MM.1S (cell line): ENCODE data around the gene FAM20C.

ENCODE experiments used
- DNase-seq: peaks from one replicate; pipeline ENCODE4 v3.0.0-alpha.2; 2015
- H2AFZ ChIP-seq: fragments of 300-600 bp; sonication (generic); 2 replicates; pipeline ENCODE4 v1.6.0; 2016; ENCODE audit warnings: antibody characterized with exemption, low read length
- H3F3A ChIP-seq: fragments of 300-600 bp; sonication (generic); 2 replicates; pipeline ENCODE4 v1.6.1; 2016; ENCODE audit warnings: mild to moderate bottlenecking, antibody characterized with exemption, low read length, moderate library complexity, mixed read lengths; ENCODE audit not compliant: insufficient read depth
- H3K27ac ChIP-seq: fragments of 300-600 bp; sonication (generic); 2 replicates; pipeline ENCODE4 v1.5.1; 2016; ENCODE audit warnings: mild to moderate bottlenecking, low read length
- H3K27me3 ChIP-seq: fragments of 300-600 bp; sonication (generic); replicated peaks from 2 replicates; pipeline ENCODE4 v1.6.0; 2016; ENCODE audit warnings: low read length; ENCODE audit not compliant: insufficient read depth
- H3K36me3 ChIP-seq: fragments of 300-600 bp; sonication (generic); replicated peaks from 2 replicates; pipeline ENCODE4 v1.6.1; 2016; ENCODE audit warnings: mild to moderate bottlenecking, low read length, mixed read lengths; ENCODE audit not compliant: insufficient read depth
- H3K4me1 ChIP-seq: fragments of 300-600 bp; sonication (generic); 2 replicates; pipeline ENCODE4 v1.6.1; 2016; ENCODE audit warnings: low read length, mixed read lengths
- H3K4me2 ChIP-seq: fragments of 300-600 bp; sonication (generic); 2 replicates; pipeline ENCODE4 v1.6.0; 2016; ENCODE audit warnings: low read depth, low read length
- H3K4me3 ChIP-seq: fragments of 300-600 bp; sonication (generic); 2 replicates; pipeline ENCODE4 v1.5.1; 2016; ENCODE audit warnings: low read length, mixed read lengths
- H3K79me2 ChIP-seq: fragments of 300-600 bp; sonication (generic); 2 replicates; pipeline ENCODE4 v1.6.1; 2016; ENCODE audit warnings: mixed run types, low read length, mixed read lengths
- H3K9ac ChIP-seq: fragments of 300-600 bp; sonication (generic); 2 replicates; pipeline ENCODE4 v1.6.1; 2016; ENCODE audit warnings: low read length, mixed read lengths
- H3K9me2 ChIP-seq: fragments of 300-600 bp; sonication (generic); replicated peaks from 2 replicates; pipeline ENCODE4 v1.6.1; 2016; ENCODE audit warnings: mild to moderate bottlenecking, low read length, mixed read lengths; ENCODE audit not compliant: insufficient read depth
- H3K9me3 ChIP-seq: fragments of 300-600 bp; sonication (generic); replicated peaks from 2 replicates; pipeline ENCODE4 v1.6.1; 2016; ENCODE audit warnings: mild to moderate bottlenecking, low read length, mixed read lengths; ENCODE audit not compliant: insufficient read depth
- H4K20me1 ChIP-seq: fragments of 300-600 bp; sonication (generic); 2 replicates; pipeline ENCODE4 v1.6.1; 2016; ENCODE audit warnings: mild to moderate bottlenecking, low read length, moderate library complexity, mixed read lengths; ENCODE audit not compliant: insufficient read depth
- CTCF ChIP-seq: fragments of 300-600 bp; sonication (generic); IDR thresholded peaks from 2 replicates; pipeline ENCODE4 v1.5.1; 2016; ENCODE audit warnings: antibody characterized with exemption, low read length, mixed read lengths
- EZH2 ChIP-seq: fragments of 300-600 bp; sonication (generic); optimal IDR thresholded peaks from 2 replicates; pipeline ENCODE3; 2017; ENCODE audit warnings: low read depth, mild to moderate bottlenecking, antibody characterized with exemption, low read length, mixed read lengths
- EZH2phosphoT487 ChIP-seq: fragments of 300-600 bp; sonication (generic); IDR thresholded peaks from 2 replicates; pipeline ENCODE4 v1.6.1; 2018; ENCODE audit warnings: antibody characterized with exemption, low read length

FAM20C gene

GRCh38 chr7:223118-223800 lies 30.9 kb downstream of the FAM20C start:
- TF ChIP-seq CTCF (no peak), EZH2phosphoT487 (no peak), EZH2 (no peak)
- Histone ChIP-seq H3K79me2 (no peaks in the 10 kb centered on the region), H3K9ac (no peak overlapping the region), H3K27ac (no peak overlapping the region), H4K20me1 (no peaks in the 10 kb centered on the region), H3K4me3 (no peak overlapping the region), H2AFZ (no peak overlapping the region), H3K4me2 (no peak overlapping the region), H3K4me1 (no peaks in the 10 kb centered on the region), H3K9me2 (no peaks in the 10 kb centered on the region), H3K36me3 (no peaks in the 10 kb centered on the region), H3K9me3 (no peaks in the 10 kb centered on the region), H3F3A (no peaks in the 10 kb centered on the region), H3K27me3 (no peaks in the 10 kb centered on the region)
- no peak for DNase-seq

GRCh38 chr7:223861-224260 lies 31.5 kb downstream of the FAM20C start:
- Histone ChIP-seq H3K27me3 (no peaks in the 10 kb centered on the region), H3K27ac (no peak overlapping the region), H4K20me1 (no peaks in the 10 kb centered on the region), H3K4me1 (no peaks in the 10 kb centered on the region), H3K9ac (no peak overlapping the region), H3K4me3 (no peak overlapping the region), H2AFZ (no peak overlapping the region), H3K9me3 (no peaks in the 10 kb centered on the region), H3K9me2 (no peaks in the 10 kb centered on the region), H3K79me2 (no peaks in the 10 kb centered on the region), H3F3A (no peaks in the 10 kb centered on the region), H3K36me3 (no peaks in the 10 kb centered on the region), H3K4me2 (no peak overlapping the region)
- DNase-seq, result no peak
- TF ChIP-seq CTCF (no peak), EZH2phosphoT487 (no peak), EZH2 (no peak)

GRCh38 chr7:226281-226895 lies 34.0 kb downstream of the FAM20C start:
- no peak overlapping the region for H3K9ac ChIP-seq
- no peak for DNase-seq
- H3K36me3 ChIP-seq, result no peaks in the 10 kb centered on the region
- no peaks in the 10 kb centered on the region for H4K20me1 ChIP-seq
- H3K27me3 ChIP-seq, result no peaks in the 10 kb centered on the region
- no peak overlapping the region for H2AFZ ChIP-seq
- no peaks in the 10 kb centered on the region for H3K79me2 ChIP-seq
- no peak overlapping the region for H3K4me2 ChIP-seq
- no peak overlapping the region for H3K27ac ChIP-seq
- TF ChIP-seq EZH2 (no peak), CTCF (no peak), EZH2phosphoT487 (no peak)
- no peaks in the 10 kb centered on the region for H3K9me2 ChIP-seq
- no peak overlapping the region for H3K4me3 ChIP-seq
- H3F3A ChIP-seq, result no peaks in the 10 kb centered on the region
- no peaks in the 10 kb centered on the region for H3K4me1 ChIP-seq
- H3K9me3 ChIP-seq, result no peaks in the 10 kb centered on the region
